Stimulated activated naive CD4-positive, alpha-beta T cell (primary cell): ENCODE results near the gene MPO.

Experiments used
- DNase-seq, 6 experiments: peaks; one replicate each; lab custom pipeline; 2025; lab: John Stamatoyannopoulos, UW

The MPO gene

GRCh38 chr17:58265902-58266875 lies 14.5 kb downstream of the MPO start:
- no peak for DNase-seq

DNA sequence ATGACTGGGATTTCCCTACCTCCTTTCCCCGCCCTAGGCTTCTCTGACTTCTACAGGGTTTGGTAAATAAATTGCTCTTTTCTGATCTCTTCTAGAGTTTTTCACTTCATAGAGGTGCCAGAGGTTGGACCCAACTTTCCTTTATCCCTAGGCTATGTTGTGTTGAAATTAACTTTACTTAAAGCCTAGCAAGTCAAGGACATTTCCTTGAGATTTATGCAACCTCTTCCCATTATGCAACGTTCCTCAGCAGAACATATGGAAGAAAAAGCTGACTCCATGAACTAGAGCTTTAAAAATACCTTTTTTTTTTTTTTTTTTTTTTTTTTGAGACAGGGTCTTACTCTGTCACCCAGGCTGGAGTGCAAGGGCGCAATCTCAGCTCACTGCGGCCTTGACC lies 15.5 kb downstream of the MPO start:
- no peak for DNase-seq

DNA sequence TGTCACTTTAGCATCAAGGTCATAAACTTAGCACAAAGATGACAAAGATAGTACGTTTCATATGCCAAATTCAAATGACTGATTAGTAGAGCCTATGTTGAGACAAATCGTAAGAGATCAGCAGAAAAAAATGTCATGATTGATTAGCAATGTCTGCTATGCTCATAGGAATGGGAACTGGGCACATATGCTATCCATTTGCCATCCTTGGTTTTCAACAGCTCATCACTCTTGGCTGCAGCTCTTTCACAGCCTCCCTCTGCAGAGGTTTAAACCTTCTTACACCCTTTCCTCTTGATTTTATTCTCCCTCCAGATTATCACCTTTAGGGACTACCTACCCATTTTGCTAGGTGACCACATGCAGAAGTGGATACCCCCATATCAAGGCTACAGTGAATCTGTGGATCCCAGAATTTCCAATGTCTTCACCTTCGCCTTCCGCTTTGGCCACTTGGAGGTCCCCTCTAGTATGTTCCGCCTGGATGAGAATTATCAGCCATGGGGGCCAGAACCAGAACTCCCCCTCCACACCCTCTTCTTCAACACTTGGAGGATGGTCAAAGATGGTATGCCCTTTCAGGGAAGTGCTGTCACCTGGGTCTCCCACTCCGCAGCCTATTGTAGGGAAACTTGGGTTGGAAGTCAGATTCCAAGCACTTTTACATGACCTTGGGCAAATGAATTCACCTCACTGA lies 16.2 kb downstream of the MPO start:
- no peak for DNase-seq

DNA sequence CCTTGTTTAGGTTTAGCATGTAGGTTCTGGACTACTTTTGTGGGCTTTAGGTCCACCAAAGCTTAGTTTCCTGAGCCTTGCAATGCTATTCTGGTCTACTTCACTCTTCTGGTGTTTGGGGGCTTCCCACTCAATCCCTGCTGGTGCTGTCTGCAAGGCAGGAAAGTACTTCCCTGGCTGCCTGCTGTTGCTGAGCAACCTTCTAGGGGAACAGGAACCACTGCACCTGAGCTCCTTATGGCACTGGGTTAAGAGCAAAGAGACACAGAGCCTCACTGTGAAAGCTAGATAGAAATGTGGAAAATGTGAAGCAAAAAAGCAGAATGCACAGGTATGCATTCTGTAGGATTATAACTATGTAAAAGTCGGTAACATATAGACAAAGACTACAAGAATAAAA lies 17.0 kb downstream of the MPO start:
- DNase-seq: no peak

GRCh38 chr17:58262149-58262548 lies 18.6 kb downstream of the MPO start:
- no peak for DNase-seq

DNA sequence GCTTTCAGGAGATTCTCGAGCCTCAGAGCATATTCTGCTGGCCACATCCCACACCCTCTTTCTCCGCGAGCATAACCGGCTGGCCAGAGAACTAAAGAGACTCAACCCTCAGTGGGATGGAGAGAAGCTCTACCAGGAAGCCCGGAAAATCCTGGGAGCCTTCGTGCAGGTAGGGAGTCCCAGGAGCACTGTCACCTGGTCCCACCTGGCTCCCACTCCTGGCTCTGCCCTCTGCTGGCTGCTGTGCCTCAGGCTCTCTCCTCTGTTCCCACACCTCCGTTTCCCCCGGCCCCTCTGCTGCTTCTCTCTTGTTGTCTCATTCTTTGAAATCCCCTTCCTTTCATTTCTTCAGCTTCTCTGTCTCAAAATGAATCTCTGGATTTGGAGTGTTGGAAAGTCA lies 25.9 kb downstream of the MPO start:
- DNase-seq: no peak

DNA sequence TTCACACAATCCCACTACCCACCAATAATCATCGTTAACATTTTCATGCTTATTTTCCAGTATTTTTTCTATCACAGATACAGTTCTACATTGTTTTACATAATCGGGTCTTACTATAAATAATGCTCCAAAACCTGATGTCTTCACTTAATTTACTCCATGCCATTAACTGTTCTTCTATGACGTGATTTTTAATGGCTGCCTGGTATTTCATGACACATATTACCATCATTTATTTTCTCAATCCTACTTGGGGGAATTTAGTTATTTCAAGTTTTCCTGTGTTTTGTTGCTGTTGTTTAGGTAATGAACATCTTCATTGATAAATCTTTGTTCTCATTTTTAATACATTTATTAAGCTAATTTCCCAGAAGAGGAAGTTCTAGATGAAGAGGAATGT lies 27.7 kb downstream of the MPO start:
- DNase-seq: no peak

GRCh38 chr17:58252141-58252540 lies 28.6 kb downstream of the MPO start:
- no peak for DNase-seq

DNA sequence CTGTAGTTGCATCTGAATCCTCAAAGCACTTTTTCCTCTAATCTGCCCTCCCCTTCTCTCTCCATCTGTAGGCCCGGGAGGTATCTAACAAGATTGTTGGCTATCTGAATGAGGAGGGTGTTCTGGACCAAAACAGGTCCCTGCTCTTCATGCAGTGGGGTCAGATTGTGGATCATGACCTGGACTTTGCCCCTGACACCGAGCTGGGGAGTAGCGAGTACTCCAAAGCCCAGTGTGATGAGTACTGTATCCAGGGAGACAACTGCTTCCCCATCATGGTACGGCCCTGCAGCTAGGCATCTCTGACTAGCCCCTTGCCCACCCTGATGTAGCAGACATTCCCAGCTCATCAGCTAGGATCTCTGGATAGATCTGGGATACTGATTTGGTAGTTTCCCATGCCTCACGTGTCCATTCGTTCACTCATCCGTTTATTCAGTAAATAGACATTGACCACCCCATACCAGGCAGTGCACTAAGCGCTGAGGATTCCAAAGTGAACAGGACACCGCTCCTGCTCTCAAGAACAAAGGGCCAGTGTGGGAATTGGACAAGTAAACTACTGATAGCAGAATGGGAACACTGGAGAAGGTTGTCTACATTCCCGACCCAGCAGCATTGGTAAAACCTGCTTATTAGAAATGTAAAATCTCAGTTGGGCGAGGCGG lies 30.3 kb downstream of the MPO start:
- no peak for DNase-seq

GRCh38 chr17:58249270-58250133 lies 31.2 kb downstream of the MPO start:
- peak; percentile 45 to 83 (median 63) for DNase-seq

GRCh38 chr17:58248955-58249269 lies 31.8 kb downstream of the MPO start:
- no peak for DNase-seq

GRCh38 chr17:58247511-58248363 lies 33.0 kb downstream of the MPO start:
- no peak for DNase-seq

DNA sequence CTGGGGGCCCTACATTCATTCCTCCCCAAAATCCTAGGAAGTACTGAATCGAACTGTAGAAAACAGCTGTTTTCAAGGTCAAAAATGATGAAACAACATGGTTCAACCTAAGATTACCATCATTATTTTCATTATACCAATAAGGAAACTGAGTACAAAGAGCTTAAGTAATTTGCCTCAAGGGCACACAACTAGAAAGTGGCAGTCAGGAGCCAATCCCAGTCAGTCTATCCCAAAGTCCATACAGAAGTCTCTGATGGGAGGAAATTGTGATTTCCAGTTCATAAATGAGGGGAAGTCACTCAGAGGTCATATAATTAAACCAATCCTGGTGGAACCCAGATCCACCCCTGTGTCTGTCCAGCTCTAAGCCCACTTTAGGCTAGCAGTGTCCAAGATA lies 34.0 kb downstream of the MPO start:
- DNase-seq: no peak

DNA sequence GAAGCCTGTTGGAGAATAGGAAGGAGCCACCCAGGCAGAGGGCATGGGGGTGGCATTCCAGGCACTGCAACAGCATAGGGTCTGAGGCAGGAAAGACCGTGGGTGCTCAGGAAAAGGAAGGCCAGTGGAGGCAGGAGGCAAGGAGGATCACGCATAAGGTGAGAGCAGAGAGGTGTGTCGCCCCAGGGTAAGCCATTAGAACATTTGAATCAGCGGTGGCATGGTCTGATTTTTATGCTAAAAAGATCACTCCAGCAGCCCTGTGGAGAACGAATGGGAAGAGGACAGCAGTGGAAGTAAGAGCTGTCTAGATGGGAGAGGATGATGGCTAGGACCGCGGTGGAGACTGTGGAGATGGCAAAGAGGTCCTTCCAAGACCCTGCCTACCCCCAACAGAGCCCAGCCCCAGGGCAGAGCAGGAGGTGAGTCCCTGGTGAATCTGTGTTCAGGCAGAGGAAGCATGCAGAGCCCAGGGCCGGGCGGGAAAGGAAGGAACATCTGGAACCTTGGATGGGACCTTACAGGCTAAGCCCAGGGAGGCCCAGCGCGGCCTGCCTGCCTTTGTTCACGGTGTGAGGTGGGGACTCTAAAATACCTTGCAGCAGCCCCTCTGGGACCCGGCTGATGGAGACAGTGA lies 34.5 kb downstream of the MPO start:
- DNase-seq: no peak

DNA sequence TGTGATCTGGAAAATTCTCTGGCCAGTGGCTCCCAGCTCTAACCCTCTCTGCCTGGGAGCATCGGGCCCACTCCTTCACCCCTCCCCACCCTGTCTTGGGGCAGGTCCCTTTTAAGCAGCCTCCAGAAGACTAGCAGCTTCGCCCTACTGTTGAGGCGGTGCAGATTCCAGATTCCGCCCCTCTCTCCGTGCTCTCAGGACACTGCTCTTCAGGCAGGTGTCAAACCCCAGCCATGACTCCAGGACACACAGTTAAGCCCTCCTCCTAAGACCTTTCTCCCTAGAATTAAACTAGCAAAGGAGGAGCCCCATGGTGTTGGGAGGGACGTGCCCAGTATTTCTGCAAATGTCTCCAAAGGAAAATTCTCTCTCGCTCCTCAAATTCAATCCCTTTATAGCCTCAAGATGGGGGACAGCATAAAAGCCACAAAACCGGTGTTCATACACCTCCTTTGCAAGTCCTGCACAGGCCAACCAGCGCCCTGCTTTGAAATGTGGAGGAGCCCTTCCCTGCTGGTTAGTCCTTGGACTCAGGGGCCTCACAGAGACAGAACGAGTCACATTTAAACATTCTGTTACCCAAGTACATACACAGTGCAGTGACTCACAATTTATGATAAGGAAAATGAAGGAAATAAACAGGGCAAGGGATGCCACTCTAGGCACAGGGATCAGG lies 35.2 kb downstream of the MPO start:
- DNase-seq: no peak

DNA sequence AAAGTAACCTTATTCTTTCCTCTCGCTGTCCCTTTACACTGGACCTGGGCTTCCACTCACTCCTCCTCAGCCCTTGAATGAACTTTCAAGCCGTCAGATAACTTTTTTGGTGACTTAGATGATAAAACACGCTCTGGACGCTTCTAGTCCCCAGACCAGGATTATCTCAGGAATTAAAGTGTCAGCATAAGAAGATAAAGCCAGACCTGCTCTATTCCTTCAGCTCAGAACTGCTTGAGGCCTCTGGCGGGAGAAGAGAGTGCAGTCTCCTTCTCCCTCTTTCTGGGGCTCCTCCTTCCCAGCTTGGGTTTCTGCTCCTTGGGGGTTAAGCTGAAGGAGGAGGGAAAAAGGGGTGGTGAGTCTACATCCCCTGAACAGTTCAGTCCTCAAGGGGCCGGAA lies 35.8 kb downstream of the MPO start:
- DNase-seq: no peak

DNA sequence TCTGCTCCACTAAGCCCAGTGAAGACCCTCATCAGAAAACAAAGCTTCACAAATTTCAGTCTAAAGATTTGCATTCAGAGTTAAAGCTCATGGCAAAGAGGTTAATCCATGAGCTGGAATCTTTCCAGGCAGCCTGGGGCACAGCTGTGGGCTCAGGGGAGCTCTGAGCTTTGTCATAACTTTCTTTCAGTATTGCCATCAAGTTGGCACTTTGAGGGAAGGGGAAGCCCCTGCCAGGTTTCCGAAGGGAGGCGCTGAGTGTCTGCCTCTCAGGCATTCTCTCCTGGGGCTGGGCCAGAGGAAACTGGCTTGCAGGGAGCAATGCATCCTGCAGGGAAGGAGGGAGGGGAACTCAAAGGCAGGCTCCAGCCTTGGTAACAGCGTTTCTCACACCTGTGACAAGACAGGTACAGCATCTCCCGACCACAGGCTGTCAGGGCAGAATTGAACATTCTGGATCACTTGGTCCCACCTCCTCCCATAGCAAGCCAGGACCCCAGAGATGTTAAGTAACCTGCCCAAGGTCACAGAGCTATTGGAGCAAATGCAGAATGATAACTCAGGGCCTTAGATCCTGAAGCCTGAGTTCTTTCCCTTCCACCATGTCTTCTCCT lies 38.5 kb downstream of the MPO start:
- no peak for DNase-seq

- DNase-seq: no peak
Measured at GRCh38 chr17:58239987-58240386, 40.7 kb downstream of the MPO start.

DNA sequence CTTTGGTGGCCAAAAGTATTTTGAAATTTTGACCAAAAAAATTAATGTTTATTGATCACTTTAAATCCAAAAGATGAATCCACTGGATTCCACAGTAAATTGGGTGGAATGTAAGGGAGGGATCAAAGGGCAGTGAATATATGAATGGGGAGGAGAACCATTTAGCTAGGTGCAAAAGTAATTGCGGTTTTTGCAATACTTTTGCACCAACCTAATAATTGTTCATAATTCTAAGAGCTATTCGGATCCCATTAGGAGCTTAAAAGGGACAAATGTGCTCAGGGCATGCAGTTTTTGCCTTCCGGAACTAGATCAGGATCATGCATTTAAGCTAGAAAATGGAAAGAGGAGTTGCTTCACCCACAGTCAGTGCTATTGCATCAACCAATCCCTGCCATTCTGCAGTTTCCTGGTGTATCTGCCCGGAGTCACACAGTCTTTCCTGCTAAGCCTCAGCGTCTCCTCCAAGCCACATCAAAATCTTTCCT lies 42.5 kb downstream of the MPO start, which contains the start of gene LPO:
Gene LPO, plus strand, starts transcription at position 438 of the 488 bp plus-strand sequence. CDS start 4,396 bp downstream, outside the sequence.
- DNase-seq: no peak
